IgD-negative memory B cell (primary cell): ENCODE data around the gene TF. TPM values are rescaled to one million over a fixed set of nuclear protein-coding genes. Genes with fewer than 3 reads are reported as not detected.
"Not testable (repeated sequence)": the region's sequence is repeated elsewhere in the genome, so short reads cannot be mapped to it uniquely, and the experiment has no call there.

Experiments
- H3K27ac Mint-ChIP-seq, 3 donors: one replicate each; pipeline ENCODE4 v1.8.0; 2020 to 2022; ENCODE audit warnings: mild to moderate bottlenecking in 3 of 3, mixed read lengths in 3 of 3, moderate library complexity in 1 of 3
- H3K27me3 Mint-ChIP-seq: one replicate; pipeline ENCODE4 v1.8.0; 2021; ENCODE audit warnings: mixed read lengths
- H3K36me3 Mint-ChIP-seq: one replicate; pipeline ENCODE4 v1.8.0; 2020; ENCODE audit warnings: mild to moderate bottlenecking, mixed read lengths
- H3K4me1 Mint-ChIP-seq, 3 donors: one replicate each; pipeline ENCODE4 v1.8.0; 2020 to 2022; ENCODE audit warnings: mixed read lengths in 3 of 3, mild to moderate bottlenecking in 1 of 3
- H3K4me3 Mint-ChIP-seq, 4 donors: one replicate each; pipeline ENCODE4 v1.8.0; 2020 to 2022; ENCODE audit warnings: mild to moderate bottlenecking in 4 of 4, mixed read lengths in 4 of 4, moderate library complexity in 3 of 4
- H3K9me3 Mint-ChIP-seq, 3 donors: one replicate each; pipeline ENCODE4 v1.8.0; 2020 to 2021; ENCODE audit warnings: mixed read lengths in 3 of 3, mild to moderate bottlenecking in 1 of 3
- polyA plus RNA-seq: library from polyadenylated mRNA; unstranded; fragments of 300-500 nt; fragmentation: Illumina TruSeq; gene quantifications from one replicate; pipeline ENCODE4 v1.2.3, GENCODE V29; 2021

The TF gene
- polyA plus RNA-seq, 1 donor from 2014 or later: not detected

DNA sequence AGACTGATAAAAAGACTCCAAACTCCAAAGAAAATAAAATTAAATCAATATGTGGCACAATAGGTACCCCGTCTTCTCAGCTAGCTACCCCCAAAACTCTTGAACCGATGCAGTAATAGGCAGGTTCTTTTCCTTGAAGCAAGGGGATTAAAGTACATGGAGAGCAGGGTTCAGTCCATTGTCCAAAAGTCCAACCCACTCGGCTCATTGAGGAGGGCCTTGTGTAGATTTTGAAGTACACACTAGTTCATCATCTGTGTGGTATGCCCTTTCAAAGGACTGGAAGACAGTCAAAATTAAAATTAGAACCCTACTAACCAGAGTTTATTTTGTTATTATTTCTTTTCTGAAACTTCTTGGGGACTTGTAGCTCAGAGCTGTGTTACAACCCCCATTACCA lies 23.3 kb downstream of the TF start:
- H3K27ac Mint-ChIP-seq: no peak overlapping the region
- no peaks in the 10 kb centered on the region for H3K9me3 Mint-ChIP-seq
- peaks cover 1% of the 10 kb centered on the region for H3K36me3 Mint-ChIP-seq
- no peak overlapping the region for H3K4me3 Mint-ChIP-seq
- H3K4me1 Mint-ChIP-seq: no peaks in the 10 kb centered on the region
- H3K27me3 Mint-ChIP-seq: peaks cover 5% of the 10 kb centered on the region

GRCh38 chr3:133773732-133774131 lies 27.5 kb downstream of the TF start:
- Mint-ChIP-seq H3K9me3 (no peaks in the 10 kb centered on the region), H3K27me3 (peaks cover 1% of the 10 kb centered on the region), H3K4me3 (no peak overlapping the region), H3K36me3 (peaks cover 1% of the 10 kb centered on the region), H3K4me1 (no peaks in the 10 kb centered on the region), H3K27ac (no peak overlapping the region)

DNA sequence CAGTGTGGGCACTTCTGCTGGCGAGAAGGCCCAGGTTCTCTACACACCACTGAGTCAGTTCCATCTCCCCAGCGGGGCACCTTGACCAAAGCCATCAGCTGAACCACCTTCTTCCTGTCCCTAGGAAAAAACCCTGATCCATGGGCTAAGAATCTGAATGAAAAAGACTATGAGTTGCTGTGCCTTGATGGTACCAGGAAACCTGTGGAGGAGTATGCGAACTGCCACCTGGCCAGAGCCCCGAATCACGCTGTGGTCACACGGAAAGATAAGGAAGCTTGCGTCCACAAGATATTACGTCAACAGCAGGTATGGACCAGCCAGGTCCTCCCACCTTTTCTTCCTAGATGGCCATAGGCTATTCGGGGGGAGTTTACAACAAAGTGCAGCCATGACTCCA lies 29.1 kb downstream of the TF start:
- no peak overlapping the region for H3K27ac Mint-ChIP-seq
- peaks cover 5% of the 10 kb centered on the region for H3K27me3 Mint-ChIP-seq
- no peak overlapping the region for H3K4me3 Mint-ChIP-seq
- no peaks in the 10 kb centered on the region for H3K9me3 Mint-ChIP-seq
- H3K36me3 Mint-ChIP-seq: peaks cover 1% of the 10 kb centered on the region
- no peaks in the 10 kb centered on the region for H3K4me1 Mint-ChIP-seq

GRCh38 chr3:133775835-133776234 lies 29.6 kb downstream of the TF start:
- H3K4me3 Mint-ChIP-seq: no peak overlapping the region

DNA sequence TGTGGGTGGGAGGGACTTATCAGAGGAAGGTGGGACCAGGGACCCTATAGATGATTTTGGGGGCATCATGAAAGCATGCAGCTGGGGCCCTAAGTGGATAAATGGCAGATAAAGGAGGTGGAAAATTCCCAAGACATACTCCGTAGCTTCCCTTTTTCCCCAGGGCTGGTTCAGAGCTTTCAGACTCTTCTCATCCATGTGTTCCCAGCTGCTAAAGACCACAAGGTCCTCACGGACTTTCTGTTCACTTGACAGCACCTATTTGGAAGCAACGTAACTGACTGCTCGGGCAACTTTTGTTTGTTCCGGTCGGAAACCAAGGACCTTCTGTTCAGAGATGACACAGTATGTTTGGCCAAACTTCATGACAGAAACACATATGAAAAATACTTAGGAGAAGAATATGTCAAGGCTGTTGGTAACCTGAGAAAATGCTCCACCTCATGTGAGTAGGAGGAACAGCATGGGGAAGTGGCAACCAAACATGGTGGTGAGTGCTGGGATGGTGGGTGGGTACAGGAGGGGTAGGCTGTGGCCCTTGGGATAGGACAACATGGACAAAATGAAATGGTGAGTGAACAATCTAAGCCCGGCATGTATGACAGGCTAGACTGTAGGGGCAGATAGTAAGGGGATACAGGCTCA lies 30.7 kb downstream of the TF start:
- Mint-ChIP-seq H3K9me3 (no peaks in the 10 kb centered on the region), H3K27me3 (peaks cover 8% of the 10 kb centered on the region), H3K36me3 (peaks cover 1% of the 10 kb centered on the region), H3K4me1 (no peaks in the 10 kb centered on the region), H3K4me3 (no peak overlapping the region), H3K27ac (no peak overlapping the region)

More at GRCh38 chr3:133775835-133776234, 29.6 kb downstream of the TF start:
- Mint-ChIP-seq H3K36me3 (peaks cover 1% of the 10 kb centered on the region), H3K4me1 (no peaks in the 10 kb centered on the region), H3K27ac (no peak overlapping the region), H3K27me3 (peaks cover 5% of the 10 kb centered on the region), H3K9me3 (no peaks in the 10 kb centered on the region)

DNA sequence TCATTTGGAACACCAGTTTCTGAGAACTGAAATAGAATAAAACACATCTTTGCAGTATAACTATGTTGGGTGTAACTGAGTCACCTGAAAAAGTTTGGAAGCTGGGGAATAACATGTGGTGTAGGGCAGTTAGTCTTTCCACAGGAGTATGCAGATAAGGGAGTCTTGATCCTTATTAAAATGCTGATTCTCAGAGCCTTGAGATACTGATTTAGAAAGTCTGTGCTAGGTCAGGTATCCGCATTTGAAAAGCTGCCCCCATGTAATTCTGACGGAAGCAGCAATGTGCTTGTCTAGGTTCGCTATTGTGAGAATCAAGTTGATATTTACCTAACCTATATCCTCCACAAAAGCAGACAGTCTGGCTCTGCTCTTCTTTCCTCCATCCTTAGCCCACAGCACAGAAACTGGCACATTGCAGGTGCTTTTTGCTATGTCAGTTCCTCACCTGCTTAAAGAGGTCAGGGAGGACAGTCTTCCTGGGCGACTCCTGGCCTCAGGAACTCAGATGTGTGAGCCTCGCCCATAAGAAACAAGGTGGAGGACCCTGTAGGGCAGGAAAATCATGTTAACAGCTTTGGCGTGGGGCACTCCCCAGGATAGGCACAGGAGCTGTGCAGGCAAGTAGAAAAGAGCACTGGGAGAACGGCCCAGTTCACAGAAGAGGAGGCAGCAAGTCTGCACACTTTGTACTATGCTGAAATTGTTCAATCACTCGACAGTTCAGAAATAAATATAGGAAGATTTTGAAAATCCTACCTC lies 31.8 kb downstream of the TF start:
- Mint-ChIP-seq H3K27me3 (peaks cover 11% of the 10 kb centered on the region), H3K36me3 (no peaks in the 10 kb centered on the region), H3K4me1 (no peaks in the 10 kb centered on the region), H3K27ac (no peak overlapping the region), H3K4me3 (no peak overlapping the region), H3K9me3 (no peaks in the 10 kb centered on the region)

DNA sequence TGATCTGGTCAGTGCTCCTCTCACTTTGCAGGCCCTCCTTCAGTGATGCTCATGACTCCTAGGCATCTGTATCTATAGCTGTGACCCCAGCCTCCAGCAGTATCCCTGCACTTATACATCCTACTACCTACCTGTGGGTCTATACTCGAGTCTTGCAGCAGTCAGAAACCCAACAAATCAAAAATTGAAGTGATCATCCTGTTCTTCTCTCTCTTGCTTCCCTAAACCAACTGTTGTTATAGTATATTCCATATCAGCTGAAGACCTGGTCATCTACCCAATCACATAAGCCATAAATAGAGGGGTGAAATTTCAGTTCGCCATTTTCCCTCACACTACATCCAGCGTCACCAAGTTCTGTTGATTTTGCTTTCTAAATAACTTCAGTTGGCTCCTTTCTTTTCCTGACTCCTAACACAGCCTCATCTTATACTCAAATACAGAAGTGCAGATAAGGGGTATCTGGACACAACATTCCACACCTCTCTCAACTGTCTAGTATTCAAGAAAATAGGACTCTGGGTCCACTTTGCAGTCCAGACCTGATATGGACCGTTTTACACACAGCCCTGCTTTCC lies 33.5 kb downstream of the TF start:
- no peak overlapping the region for H3K4me3 Mint-ChIP-seq
- no peak overlapping the region for H3K27ac Mint-ChIP-seq
- no peaks in the 10 kb centered on the region for H3K4me1 Mint-ChIP-seq
- no peaks in the 10 kb centered on the region for H3K36me3 Mint-ChIP-seq
- peaks cover 11% of the 10 kb centered on the region for H3K27me3 Mint-ChIP-seq
- no peaks in the 10 kb centered on the region for H3K9me3 Mint-ChIP-seq

DNA sequence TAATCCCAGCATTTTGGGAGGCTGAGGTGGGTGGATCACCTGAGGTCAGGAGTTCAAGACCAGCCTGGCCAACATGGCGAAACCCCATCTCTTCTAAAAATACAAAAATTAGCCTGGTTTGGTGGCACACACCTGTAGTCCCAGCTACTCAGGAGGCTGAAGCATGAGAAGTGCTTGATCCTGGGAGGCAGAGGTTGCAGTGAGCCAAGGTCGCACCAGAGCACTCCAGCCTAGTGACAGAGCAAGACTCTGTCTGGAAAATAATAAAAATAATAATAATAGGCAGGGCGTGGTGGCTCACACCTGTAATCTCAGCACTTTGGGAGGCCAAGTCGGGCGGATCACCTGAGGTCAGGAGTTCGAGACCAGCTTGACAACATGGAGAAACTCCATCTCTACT lies 34.6 kb downstream of the TF start:
- not testable (repeated sequence) for H3K27ac Mint-ChIP-seq, H3K4me3 Mint-ChIP-seq, H3K4me1 Mint-ChIP-seq, H3K9me3 Mint-ChIP-seq, H3K36me3 Mint-ChIP-seq
- peaks cover 11% of the 10 kb centered on the region for H3K27me3 Mint-ChIP-seq

DNA sequence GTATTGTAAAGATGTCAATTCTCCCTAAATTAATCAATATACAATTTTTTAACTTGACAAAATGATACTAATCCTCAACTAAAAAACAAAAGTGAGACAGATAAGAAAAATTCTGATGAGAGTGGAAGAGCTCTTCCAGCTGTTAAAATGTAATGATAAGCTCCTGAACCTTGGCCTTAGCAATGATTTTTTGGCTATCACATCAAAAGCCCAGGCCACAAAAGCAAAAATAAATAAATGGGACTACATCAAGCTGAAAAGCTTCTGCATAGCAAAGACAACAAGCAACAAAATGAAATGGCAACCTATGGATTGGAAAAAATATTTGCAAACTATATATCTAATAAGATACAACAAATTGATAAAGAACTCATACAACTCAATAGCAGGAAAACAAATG lies 35.4 kb downstream of the TF start:
- peaks cover 11% of the 10 kb centered on the region for H3K27me3 Mint-ChIP-seq
- no peaks in the 10 kb centered on the region for H3K4me1 Mint-ChIP-seq
- no peak overlapping the region for H3K27ac Mint-ChIP-seq
- H3K9me3 Mint-ChIP-seq: no peaks in the 10 kb centered on the region
- H3K36me3 Mint-ChIP-seq: no peaks in the 10 kb centered on the region
- no peak overlapping the region for H3K4me3 Mint-ChIP-seq

GRCh38 chr3:133782454-133782853 lies 36.3 kb downstream of the TF start:
- no peak overlapping the region for H3K4me3 Mint-ChIP-seq
- no peak overlapping the region for H3K27ac Mint-ChIP-seq
- H3K4me1 Mint-ChIP-seq: no peaks in the 10 kb centered on the region
- H3K27me3 Mint-ChIP-seq: peaks cover 9% of the 10 kb centered on the region
- H3K36me3 Mint-ChIP-seq: no peaks in the 10 kb centered on the region
- H3K9me3 Mint-ChIP-seq: no peaks in the 10 kb centered on the region

GRCh38 chr3:133783762-133784161 lies 37.6 kb downstream of the TF start:
- Mint-ChIP-seq H3K4me3 (no peak overlapping the region), H3K27ac (no peak overlapping the region), H3K4me1 (no peaks in the 10 kb centered on the region), H3K36me3 (no peaks in the 10 kb centered on the region), H3K27me3 (peaks cover 9% of the 10 kb centered on the region), H3K9me3 (no peaks in the 10 kb centered on the region)

DNA sequence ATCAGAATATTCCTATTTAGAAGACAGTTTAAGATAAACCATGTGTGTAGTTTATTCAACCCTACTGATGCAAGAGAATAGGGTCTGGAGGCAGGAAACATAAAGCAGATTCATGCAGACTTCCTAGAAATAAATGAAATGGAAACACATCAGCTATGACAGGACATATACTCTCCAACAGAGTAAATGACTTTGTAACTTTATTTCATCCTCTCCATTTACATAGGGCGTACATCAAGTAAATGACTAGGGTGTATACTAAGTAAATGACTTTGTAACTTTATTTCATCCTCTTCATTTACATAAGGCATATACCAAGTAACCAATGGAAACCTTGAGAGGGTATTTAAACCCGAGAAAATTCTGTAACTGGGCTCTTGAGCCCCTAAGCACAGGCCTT lies 41.8 kb downstream of the TF start:
- H3K27me3 Mint-ChIP-seq: no peaks in the 10 kb centered on the region
- peaks cover 2% of the 10 kb centered on the region for H3K36me3 Mint-ChIP-seq
- no peaks in the 10 kb centered on the region for H3K4me1 Mint-ChIP-seq
- H3K27ac Mint-ChIP-seq: no peak overlapping the region
- H3K4me3 Mint-ChIP-seq: no peak overlapping the region
- H3K9me3 Mint-ChIP-seq: peaks cover 4 to 5% (median 5%) of the 10 kb centered on the region in 3 donors

- Mint-ChIP-seq H3K9me3 (peaks cover 5 to 18% (median 7%) of the 10 kb centered on the region in 3 donors), H3K27me3 (peaks cover 1% of the 10 kb centered on the region), H3K27ac (no peak overlapping the region), H3K36me3 (peaks cover 2% of the 10 kb centered on the region), H3K4me1 (no peaks in the 10 kb centered on the region), H3K4me3 (no peak overlapping the region)
These were observed 46.1 kb downstream of the TF start for GRCh38 chr3:133792171-133792763.

- Mint-ChIP-seq H3K9me3 (peaks cover 3 to 18% (median 7%) of the 10 kb centered on the region in 3 donors), H3K36me3 (peaks cover 2% of the 10 kb centered on the region), H3K27ac (no peak overlapping the region), H3K4me1 (no peaks in the 10 kb centered on the region), H3K4me3 (no peak overlapping the region), H3K27me3 (peaks cover 1% of the 10 kb centered on the region)
These were observed 51.4 kb downstream of the TF start for GRCh38 chr3:133797396-133798105.
